Breast epithelium (tissue), 4 donors: ENCODE data around the gene GPR137B. TPM values are rescaled to one million over a fixed set of nuclear protein-coding genes. Genes with fewer than 3 reads are reported as not detected.

ENCODE experiments used
- DNase-seq, 2 donors: peaks; one replicate each; pipeline ENCODE4 v3.0.0-alpha.2; 2019; ENCODE audit warnings: low spot score in 2 of 2
- H3K27ac ChIP-seq, 2 donors: fragments of 200-600 bp; sonication (generic) in 1 of 2; one replicate each; pipeline ENCODE4 v1.5.1; 2016 to 2019; ENCODE audit warnings: mild to moderate bottlenecking in 1 of 2
- H3K27me3 ChIP-seq, 2 donors: fragments of 200-600 bp; sonication (generic) in 1 of 2; one replicate each; pipeline versions ENCODE4 v1.5.1 to v1.6.0; 2017 to 2019; ENCODE audit warnings: control low read depth in 1 of 2, mild to moderate bottlenecking in 1 of 2
- H3K36me3 ChIP-seq: fragments of 200-600 bp; one replicate; pipeline ENCODE4 v1.5.1; 2019
- H3K4me1 ChIP-seq, 2 donors: fragments of 200-600 bp; sonication (generic); one replicate each; pipeline ENCODE4 v1.5.1; 2016 to 2019; ENCODE audit warnings: control low read depth in 1 of 2
- H3K4me3 ChIP-seq, 3 donors: fragments of 200-600 bp; sonication (generic); 1 replicate in 2 of 3; 2 replicates in 1 of 3; pipeline ENCODE4 v1.5.1; 2016 to 2019; ENCODE audit warnings: mild to moderate bottlenecking in 3 of 3, moderate library complexity in 2 of 3
- H3K9me3 ChIP-seq, 2 donors: fragments of 200-600 bp; sonication (generic) in 1 of 2; one replicate each; pipeline ENCODE4 v1.5.1; 2016 to 2019; ENCODE audit warnings: control low read depth in 1 of 2
- POLR2A ChIP-seq: fragments of 450-650 bp; IDR thresholded peaks from one replicate; pipeline ENCODE4 v1.6.1; 2016; ENCODE audit warnings: antibody characterized with exemption, mild to moderate bottlenecking, moderate library complexity
- POLR2AphosphoS5 ChIP-seq, 3 donors: sonication (generic); formaldehyde crosslinking; IDR thresholded peaks; one replicate each; pipeline ENCODE4 v1.6.1; 2017; ENCODE audit warnings: antibody characterized with exemption in 3 of 3
- intact Hi-C: fragments of 100-400 bp; cut with DNase I; formaldehyde crosslinking; loops from one replicate; pipeline ENCODE4 v1.15.1; 2023; ENCODE audit warnings: low total_unique reads
- total RNA-seq, 3 donors: library from RNA; depleted of rRNA; stranded (reverse); fragments of >200 nt; gene quantifications; one replicate each; pipeline ENCODE4 v1.1.0, GENCODE V29; 2016
- TF ChIP-seq, protein P1 (sequence below), 3 donors: fragments of 450-650 bp; IDR thresholded peaks; one replicate each; pipeline ENCODE4 v1.5.1; 2016 to 2017; ENCODE audit warnings: antibody characterized with exemption in 3 of 3, mild to moderate bottlenecking in 3 of 3, moderate library complexity in 3 of 3

The GPR137B gene
- total RNA-seq, 3 donors from 2014 or later: 24.1 to 29.6 (median 25.6) TPM

DNA sequence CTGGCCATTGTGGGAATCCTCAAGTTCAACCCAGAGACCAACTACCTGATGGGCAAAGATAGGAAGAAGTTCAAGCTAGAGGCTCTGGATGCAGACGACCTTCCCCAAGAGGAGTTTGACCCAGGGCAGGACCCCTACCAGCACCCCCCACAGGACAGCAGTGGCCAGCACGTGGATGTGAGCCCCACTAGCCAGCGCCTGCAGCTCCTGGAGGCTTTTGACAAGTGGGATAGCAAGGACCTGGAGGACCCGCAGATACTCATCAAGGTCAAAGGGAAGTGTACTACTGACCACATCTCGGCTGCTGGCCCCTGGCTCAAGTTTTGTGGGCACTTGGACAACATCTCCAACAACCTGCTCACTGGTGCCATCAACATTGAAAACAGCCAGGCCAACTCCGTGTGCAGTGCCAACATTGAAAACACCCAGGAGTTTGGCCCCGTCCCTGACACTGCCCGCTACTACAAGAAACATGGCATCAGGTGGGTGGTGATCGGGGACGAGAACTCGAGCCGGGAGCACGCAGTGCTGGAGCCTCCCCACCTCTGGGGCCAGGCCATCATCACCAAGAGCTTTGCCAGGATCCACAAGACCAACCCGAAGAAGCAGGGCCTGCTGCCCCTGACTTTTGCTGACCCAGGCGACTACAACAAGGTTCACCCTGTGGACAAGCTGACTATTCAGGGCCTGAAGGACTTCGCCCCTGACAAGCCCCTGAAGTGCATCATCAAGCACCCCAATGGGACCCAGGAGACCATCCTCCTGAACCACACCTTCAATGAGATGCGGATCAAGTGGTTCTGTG, 30.6 kb upstream of the GPR137B start:
- DNase-seq: no peak
- H3K36me3 ChIP-seq: no peaks in the 10 kb centered on the region
- H3K9me3 ChIP-seq: no peaks in the 10 kb centered on the region
- no peak overlapping the region for H3K27ac ChIP-seq
- H3K27me3 ChIP-seq: no peaks in the 10 kb centered on the region
- intact Hi-C loops: no loop called here
- H3K4me1 ChIP-seq: no peaks in the 10 kb centered on the region
- TF ChIP-seq, protein P1, sequence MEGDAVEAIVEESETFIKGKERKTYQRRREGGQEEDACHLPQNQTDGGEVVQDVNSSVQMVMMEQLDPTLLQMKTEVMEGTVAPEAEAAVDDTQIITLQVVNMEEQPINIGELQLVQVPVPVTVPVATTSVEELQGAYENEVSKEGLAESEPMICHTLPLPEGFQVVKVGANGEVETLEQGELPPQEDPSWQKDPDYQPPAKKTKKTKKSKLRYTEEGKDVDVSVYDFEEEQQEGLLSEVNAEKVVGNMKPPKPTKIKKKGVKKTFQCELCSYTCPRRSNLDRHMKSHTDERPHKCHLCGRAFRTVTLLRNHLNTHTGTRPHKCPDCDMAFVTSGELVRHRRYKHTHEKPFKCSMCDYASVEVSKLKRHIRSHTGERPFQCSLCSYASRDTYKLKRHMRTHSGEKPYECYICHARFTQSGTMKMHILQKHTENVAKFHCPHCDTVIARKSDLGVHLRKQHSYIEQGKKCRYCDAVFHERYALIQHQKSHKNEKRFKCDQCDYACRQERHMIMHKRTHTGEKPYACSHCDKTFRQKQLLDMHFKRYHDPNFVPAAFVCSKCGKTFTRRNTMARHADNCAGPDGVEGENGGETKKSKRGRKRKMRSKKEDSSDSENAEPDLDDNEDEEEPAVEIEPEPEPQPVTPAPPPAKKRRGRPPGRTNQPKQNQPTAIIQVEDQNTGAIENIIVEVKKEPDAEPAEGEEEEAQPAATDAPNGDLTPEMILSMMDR (IDR thresholded peaks at IDR 0.05): no peak
- TF ChIP-seq POLR2AphosphoS5 (IDR thresholded peaks at IDR 0.05) (no peak), POLR2A (no peak)
- H3K4me3 ChIP-seq: no peak overlapping the region

DNA sequence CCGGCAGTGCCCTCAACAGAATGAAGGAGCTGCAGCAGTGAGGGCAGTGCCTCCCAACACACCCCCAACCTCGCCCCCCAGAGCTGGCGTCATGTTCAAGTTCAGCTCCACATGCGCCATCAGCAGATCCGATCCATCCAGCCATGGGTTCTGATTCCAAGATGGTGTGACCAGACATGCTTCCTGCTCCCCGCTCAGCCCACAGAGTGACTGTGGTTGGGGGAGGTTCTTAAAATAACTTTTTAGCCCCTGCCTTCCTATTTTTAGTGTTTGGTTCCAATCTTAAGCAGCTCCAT, 30.1 kb upstream of the GPR137B start:
- DNase-seq: no peak
- Histone ChIP-seq H3K9me3 (no peaks in the 10 kb centered on the region), H3K36me3 (no peaks in the 10 kb centered on the region), H3K4me1 (no peaks in the 10 kb centered on the region), H3K4me3 (no peak overlapping the region), H3K27ac (no peak overlapping the region), H3K27me3 (no peaks in the 10 kb centered on the region)
- TF ChIP-seq POLR2AphosphoS5 (IDR thresholded peaks at IDR 0.05) (no peak), POLR2A (no peak)
- TF ChIP-seq, protein P1 (IDR thresholded peaks at IDR 0.05): no peak
- intact Hi-C loops: no loop called here

DNA sequence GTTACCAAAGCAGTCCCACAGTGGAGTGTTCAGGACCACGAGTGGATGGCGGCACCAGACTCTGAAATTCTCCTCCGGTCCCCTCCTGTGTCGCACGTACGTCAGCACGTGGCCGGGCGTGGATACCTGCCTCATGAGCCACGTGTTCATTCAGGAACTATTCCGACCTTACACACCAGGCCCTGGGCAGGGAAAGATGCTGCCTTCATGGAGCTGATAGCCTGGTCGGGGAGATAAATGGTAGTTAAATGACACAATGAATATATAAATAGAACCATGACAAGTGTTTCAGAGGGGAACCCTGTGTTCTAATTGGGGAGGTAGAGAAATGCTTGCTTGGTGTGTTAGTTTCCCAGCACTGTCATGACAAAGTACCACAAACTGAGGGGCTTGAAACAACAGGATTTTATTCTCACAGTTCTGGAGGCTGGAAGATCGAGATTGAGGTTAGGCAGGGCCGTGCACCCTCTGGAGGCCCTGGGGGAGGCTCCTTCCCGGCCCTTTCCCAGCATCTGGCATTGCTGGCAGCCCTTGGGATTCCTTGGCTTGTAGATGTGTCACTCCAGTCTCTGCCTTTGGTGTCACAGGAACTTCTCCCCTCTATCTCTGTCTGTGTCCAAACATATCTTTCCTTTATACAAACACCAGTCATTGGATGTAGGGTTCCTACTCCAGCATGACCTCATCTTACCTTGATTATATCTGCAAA, 28.9 kb upstream of the GPR137B start:
- TF ChIP-seq POLR2A: no peak
- no peak for TF ChIP-seq POLR2AphosphoS5 (IDR thresholded peaks at IDR 0.05)
- TF ChIP-seq, protein P1 (IDR thresholded peaks at IDR 0.05): no peak
- Histone ChIP-seq H3K27ac (no peak overlapping the region), H3K27me3 (no peaks in the 10 kb centered on the region)

DNA sequence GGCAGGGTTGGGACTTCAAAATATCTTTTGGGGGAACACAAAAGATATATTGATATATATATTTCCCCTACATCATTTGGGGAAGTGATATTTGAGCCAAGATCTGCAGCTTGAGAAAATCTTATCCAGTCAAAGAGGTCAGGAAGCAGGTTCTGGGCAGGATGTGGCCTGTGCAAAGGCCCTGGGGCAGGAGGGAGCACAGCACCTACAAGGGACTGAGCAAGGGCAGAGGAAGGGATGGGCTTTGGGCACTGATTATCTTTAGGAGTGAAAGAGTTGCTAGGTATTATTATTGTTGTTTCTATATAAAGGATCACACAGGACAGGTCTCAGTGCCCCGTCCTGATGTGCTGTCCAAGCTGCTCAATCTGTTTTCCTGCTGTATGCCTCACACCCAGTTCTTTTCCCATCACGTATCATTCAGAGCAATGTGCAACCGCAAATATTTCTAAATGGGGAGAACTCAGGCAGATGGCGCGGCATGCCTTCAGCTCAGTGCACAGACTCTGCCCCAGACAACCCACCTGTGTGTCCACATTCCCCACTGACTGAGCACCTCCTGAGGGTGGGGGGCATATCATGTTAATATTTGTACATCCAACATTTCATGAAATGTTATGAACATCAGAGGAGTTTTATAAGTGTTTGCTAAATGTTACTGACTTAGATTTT, 28.1 kb upstream of the GPR137B start:
- no peak for DNase-seq
- Histone ChIP-seq H3K4me1 (no peaks in the 10 kb centered on the region), H3K9me3 (no peaks in the 10 kb centered on the region), H3K27ac (no peak overlapping the region), H3K4me3 (no peak overlapping the region), H3K27me3 (no peaks in the 10 kb centered on the region), H3K36me3 (no peaks in the 10 kb centered on the region)
- TF ChIP-seq, protein P1 (IDR thresholded peaks at IDR 0.05): no peak
- TF ChIP-seq POLR2A (no peak), POLR2AphosphoS5 (IDR thresholded peaks at IDR 0.05) (no peak)
- intact Hi-C loops: no loop called here

More for the DNA sequence above, 28.9 kb upstream of the GPR137B start:
- Histone ChIP-seq H3K4me1 (no peaks in the 10 kb centered on the region), H3K9me3 (no peaks in the 10 kb centered on the region), H3K36me3 (no peaks in the 10 kb centered on the region), H3K4me3 (no peak overlapping the region)
- intact Hi-C loops: no loop called here
- DNase-seq: no peak

DNA sequence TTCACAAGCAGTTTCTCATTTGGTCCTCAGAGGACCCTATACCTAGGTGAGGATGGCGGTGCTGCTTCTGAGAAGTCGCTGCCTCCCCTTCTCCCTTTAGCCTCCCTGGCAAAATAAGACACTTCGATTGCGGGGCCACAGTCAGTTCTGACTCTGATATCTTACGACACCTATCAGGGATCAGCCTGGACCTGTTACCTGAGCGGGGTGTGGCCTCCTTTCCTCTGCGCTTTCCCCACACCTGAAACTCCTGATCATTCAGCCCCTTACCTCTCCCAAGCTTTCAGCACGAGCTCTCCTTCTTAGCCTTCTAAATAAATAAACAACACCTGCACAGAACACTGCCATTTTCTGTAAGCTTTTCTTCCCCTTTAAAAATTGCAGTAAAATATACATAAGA, 24.6 kb upstream of the GPR137B start:
- no peak overlapping the region for H3K4me3 ChIP-seq
- intact Hi-C loops: no loop called here

More for the DNA sequence above, 24.6 kb upstream of the GPR137B start:
- Histone ChIP-seq H3K27me3 (no peaks in the 10 kb centered on the region), H3K9me3 (no peaks in the 10 kb centered on the region), H3K36me3 (no peaks in the 10 kb centered on the region), H3K4me1 (no peaks in the 10 kb centered on the region), H3K27ac (no peak overlapping the region)
- no peak for DNase-seq
- TF ChIP-seq, protein P1 (IDR thresholded peaks at IDR 0.05): no peak
- TF ChIP-seq POLR2AphosphoS5 (IDR thresholded peaks at IDR 0.05): no peak
- TF ChIP-seq POLR2A: no peak
